ENCODE measurements around the gene SGCB. TPM values are rescaled to one million over a fixed set of nuclear protein-coding genes. Genes with fewer than 3 reads are reported as not detected.

The SGCB gene
- total RNA-seq, 1 experiment from 2014 or later: 1.2 TPM

DNA sequence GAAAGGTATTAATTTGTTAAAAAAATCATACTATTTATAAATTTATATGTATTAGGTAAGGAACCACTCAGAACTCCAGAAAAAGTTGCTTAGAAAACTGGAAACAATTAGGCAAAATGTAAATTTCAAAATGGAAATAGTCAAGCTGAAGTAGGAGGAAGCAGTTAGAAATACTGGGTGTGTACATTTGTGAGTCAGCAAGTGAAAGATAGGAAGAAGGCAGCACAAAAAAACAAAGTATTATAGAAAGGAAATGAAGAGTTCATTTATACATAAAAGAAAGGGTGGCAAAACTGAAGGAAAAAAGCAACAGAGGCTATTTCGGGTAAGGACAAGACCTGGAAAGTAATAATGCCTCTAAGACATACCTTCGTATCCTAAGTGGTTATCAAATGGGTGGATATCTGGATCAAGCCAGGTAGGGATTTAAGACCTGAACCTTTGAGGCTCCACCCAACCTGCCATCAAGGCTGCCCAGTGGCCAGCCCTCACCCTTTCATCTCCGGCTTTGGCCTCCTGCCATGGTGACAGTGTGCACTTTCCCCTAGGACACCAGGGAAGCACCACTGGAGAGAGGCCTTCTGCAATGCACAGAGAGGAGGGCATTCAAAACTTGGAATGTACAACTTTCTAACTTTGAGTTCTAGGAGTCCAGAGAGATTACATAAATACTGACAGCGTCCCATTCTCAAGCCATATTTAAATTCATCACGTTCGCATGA is 18.0 kb downstream of the SGCB start, which contains the start of gene LRRC66:
Gene LRRC66, minus strand, starts transcription at position 428 of the 722 bp plus-strand sequence. CDS start 2,750 bp downstream, outside the sequence.
- Histone ChIP-seq H3K4me1 (replicated peaks; ENCODE audit: insufficient read depth) (no peaks in the 10 kb centered on the region; the same call in 1 of the 2 replicates), H3K79me2 (ENCODE audit: low read depth) (no peaks in the 10 kb centered on the region), H3K27me3 (ENCODE audit: insufficient read depth, low read depth) (no peaks in the 10 kb centered on the region), H3F3A (ENCODE audit: insufficient read depth, low read depth) (no peaks in the 10 kb centered on the region), H3K9me2 (ENCODE audit: insufficient read depth) (no peaks in the 10 kb centered on the region), H3K36me3 (ENCODE audit: low read depth) (no peaks in the 10 kb centered on the region), H3K9me3 (ENCODE audit: insufficient read depth, low read depth) (no peaks in the 10 kb centered on the region), H3K27ac (no peak within 1 kb of the TSS), H3K4me3 (no peak within 1 kb of the TSS), H2AFZ (no peak within 1 kb of the TSS), H3K4me2 (no peak within 1 kb of the TSS), H4K20me1 (ENCODE audit: insufficient read depth) (no peaks in the 10 kb centered on the region)
- TF ChIP-seq, protein P1, sequence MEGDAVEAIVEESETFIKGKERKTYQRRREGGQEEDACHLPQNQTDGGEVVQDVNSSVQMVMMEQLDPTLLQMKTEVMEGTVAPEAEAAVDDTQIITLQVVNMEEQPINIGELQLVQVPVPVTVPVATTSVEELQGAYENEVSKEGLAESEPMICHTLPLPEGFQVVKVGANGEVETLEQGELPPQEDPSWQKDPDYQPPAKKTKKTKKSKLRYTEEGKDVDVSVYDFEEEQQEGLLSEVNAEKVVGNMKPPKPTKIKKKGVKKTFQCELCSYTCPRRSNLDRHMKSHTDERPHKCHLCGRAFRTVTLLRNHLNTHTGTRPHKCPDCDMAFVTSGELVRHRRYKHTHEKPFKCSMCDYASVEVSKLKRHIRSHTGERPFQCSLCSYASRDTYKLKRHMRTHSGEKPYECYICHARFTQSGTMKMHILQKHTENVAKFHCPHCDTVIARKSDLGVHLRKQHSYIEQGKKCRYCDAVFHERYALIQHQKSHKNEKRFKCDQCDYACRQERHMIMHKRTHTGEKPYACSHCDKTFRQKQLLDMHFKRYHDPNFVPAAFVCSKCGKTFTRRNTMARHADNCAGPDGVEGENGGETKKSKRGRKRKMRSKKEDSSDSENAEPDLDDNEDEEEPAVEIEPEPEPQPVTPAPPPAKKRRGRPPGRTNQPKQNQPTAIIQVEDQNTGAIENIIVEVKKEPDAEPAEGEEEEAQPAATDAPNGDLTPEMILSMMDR (conservative IDR thresholded peaks at IDR 0.05): no peak
- intact Hi-C loops (cut with micrococcal nuclease; ENCODE audit: unreplicated experiment): no loop called here
- CTCF ChIA-PET: no interaction called here
- peak in 1 of 2 experiments; percentile 33 for DNase-seq
- BruUV-seq (replicated peaks): no TSS peak
- POLR2A ChIA-PET (ENCODE audit: unreplicated experiment): no interaction called here

DNA sequence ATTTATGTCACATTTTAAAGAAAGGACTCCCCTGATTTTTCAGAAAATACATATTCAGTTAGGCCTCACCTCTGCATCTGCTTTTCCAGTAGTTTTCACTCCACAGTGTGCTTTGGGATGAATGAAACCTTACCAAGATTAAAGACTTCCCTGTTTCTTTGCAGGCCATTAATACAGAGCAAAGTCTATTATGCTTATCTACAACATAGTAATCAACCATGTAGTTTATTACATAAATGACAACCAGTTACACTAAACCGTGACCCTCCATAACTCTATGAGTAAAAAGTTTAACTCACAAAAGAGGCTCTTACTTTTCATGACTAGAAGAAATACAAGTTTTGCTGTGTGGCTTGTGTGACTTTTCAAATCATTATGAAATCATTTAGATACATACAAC is 20.3 kb downstream of the SGCB start:
- Histone ChIP-seq H3K4me3 (no peak overlapping the region), H3K9me2 (ENCODE audit: insufficient read depth) (no peaks in the 10 kb centered on the region), H3K79me2 (ENCODE audit: low read depth) (no peaks in the 10 kb centered on the region), H3F3A (ENCODE audit: insufficient read depth, low read depth) (no peaks in the 10 kb centered on the region), H2AFZ (no peak overlapping the region), H3K27me3 (ENCODE audit: insufficient read depth, low read depth) (no peaks in the 10 kb centered on the region), H4K20me1 (ENCODE audit: insufficient read depth) (no peaks in the 10 kb centered on the region), H3K27ac (no peak overlapping the region), H3K9me3 (ENCODE audit: insufficient read depth, low read depth) (no peaks in the 10 kb centered on the region), H3K36me3 (ENCODE audit: low read depth) (no peaks in the 10 kb centered on the region), H3K4me2 (no peak overlapping the region), H3K4me1 (replicated peaks; ENCODE audit: insufficient read depth) (no peaks in the 10 kb centered on the region; the same call in 1 of the 2 replicates)
- intact Hi-C loops (cut with micrococcal nuclease; ENCODE audit: unreplicated experiment): no loop called here
- ChIA-PET POLR2A (ENCODE audit: unreplicated experiment) (no interaction called here), CTCF (no interaction called here)
- BruUV-seq (replicated peaks): no TSS peak
- DNase-seq: no peak
- TF ChIP-seq EZH2 (IDR thresholded peaks at IDR 0.05; ENCODE audit: low read depth): no peak
- TF ChIP-seq, protein P1 (conservative IDR thresholded peaks at IDR 0.05): no peak

DNA sequence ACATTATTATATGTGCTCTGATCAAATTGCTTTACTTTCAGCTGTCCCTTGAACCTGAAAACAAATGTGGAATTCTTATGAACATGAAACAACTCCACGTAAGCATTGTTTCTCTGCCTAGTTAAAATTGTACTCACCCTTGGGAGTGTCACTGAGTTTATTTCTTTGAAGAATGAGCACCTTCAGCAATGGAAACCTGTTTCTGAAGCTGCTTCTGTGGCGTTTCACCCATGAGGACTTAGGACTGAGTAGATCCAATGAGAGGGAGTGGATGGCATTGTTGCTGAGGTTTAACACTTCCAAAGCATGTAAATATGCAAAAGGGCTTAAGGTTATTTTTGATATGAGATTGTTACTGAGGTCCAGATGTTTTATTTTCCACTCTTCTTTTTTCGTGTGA is 21.1 kb downstream of the SGCB start:
- intact Hi-C loops (cut with micrococcal nuclease; ENCODE audit: unreplicated experiment): no loop called here
- Histone ChIP-seq H4K20me1 (ENCODE audit: insufficient read depth) (no peaks in the 10 kb centered on the region), H3K27me3 (ENCODE audit: insufficient read depth, low read depth) (no peaks in the 10 kb centered on the region), H3K27ac (no peak overlapping the region), H3K79me2 (ENCODE audit: low read depth) (no peaks in the 10 kb centered on the region), H3K9me3 (ENCODE audit: insufficient read depth, low read depth) (no peaks in the 10 kb centered on the region), H2AFZ (no peak overlapping the region), H3K9me2 (ENCODE audit: insufficient read depth) (no peaks in the 10 kb centered on the region), H3K4me2 (no peak overlapping the region), H3F3A (ENCODE audit: insufficient read depth, low read depth) (no peaks in the 10 kb centered on the region), H3K4me3 (no peak overlapping the region), H3K4me1 (replicated peaks; ENCODE audit: insufficient read depth) (no peaks in the 10 kb centered on the region; the same call in 1 of the 2 replicates), H3K36me3 (ENCODE audit: low read depth) (no peaks in the 10 kb centered on the region)
- CTCF ChIA-PET: interaction anchor here (0.6 kb wide), 1 partner anchor 122 kb away, joined by 14 read pairs; no protein-coding TSS in a partner anchor
- POLR2A ChIA-PET (ENCODE audit: unreplicated experiment): no interaction called here
- no TSS peak for BruUV-seq (replicated peaks)
- TF ChIP-seq, protein P1 (conservative IDR thresholded peaks at IDR 0.05): no peak
- no peak for DNase-seq

Measured in PC-9 (cell line).